Hepatocyte (in vitro differentiated cells): Measurements from ENCODE around the gene DDIT3.

Experiments
- CTCF ChIP-seq: fragments of 200-600 bp; sonication (generic); IDR thresholded peaks from 2 replicates; pipeline ENCODE4 v1.5.1; 2016; ENCODE audit warnings: antibody characterized with exemption, mild to moderate bottlenecking; ENCODE audit not compliant: poor library complexity
- EZH2 ChIP-seq: fragments of 200-600 bp; sonication (generic); IDR thresholded peaks from 2 replicates; pipeline ENCODE4 v1.6.1; 2016; ENCODE audit warnings: antibody characterized with exemption, mild to moderate bottlenecking, borderline replicate concordance

GRCh38 chr12:57488402-57489156, 31.7 kb downstream of the DDIT3 start:
- no peak for TF ChIP-seq CTCF
- TF ChIP-seq EZH2 = no peak
